Measurements from ENCODE around the gene FOXO4. TPM values are rescaled to one million over a fixed set of nuclear protein-coding genes. Genes with fewer than 3 reads are reported as not detected.
A peak's percentile ranks its signal among the peaks of the same experiment; 100 is the strongest.

Gene FOXO4
- total and polyA plus RNA-seq, 10 of the 15 experiments (the other 5 are each of a cell fraction or from before 2014, with no cell fraction given): 0.05 to 6.9 (median 2.3) TPM

DNA sequence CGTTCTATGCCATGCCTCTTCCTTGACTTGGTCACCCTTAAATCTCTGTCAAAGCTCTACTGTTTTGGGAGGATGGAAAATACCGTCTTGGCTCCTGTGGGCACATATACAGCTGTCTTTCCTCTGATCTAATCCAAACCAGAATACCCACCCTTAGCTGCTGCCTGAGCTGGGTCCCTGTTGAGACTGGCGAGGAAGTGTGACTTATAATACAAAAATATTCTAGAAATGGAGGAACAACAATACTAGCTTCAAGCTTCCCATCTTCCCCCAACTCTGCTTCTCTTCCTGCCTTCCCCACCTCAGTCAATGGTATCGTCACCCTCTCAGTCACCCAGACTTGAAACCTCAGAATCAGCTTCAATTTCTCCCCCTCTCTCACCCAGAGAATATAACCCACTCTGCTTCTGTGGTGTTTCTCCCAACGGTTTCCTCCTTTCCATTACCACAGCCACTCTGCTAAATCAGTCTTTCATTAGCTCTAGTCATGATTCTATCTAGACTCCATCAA, 16.3 kb downstream of the FOXO4 start:
- 1% methylated on average over 5 of the region's 5 CpGs for WGBS (ENCODE audit: insufficient coverage, insufficient replicate concordance, low lambda C conversion rate, missing lambda C conversion rate)
- H3K4me2 ChIP-seq (ENCODE audit: control insufficient read depth, insufficient read depth): peak overlapping the region; percentile 48
- H3K4me3 ChIP-seq: peak overlapping the region; percentile 84
- no peaks in the 10 kb centered on the region for H4K20me1 ChIP-seq (ENCODE audit: control insufficient read depth, insufficient read depth)
- peak overlapping the region; percentile 82 for H3K27ac ChIP-seq (ENCODE audit: control insufficient read depth, insufficient read depth)
- POLR2A ChIA-PET: interaction anchor here (0.7 to 4.9 kb wide), 10 partner anchors 9 to 388 kb away, joined by 3 to 60 read pairs (median 4); partner anchors contain the start of genes FOXO4 and TAF1
- FAIRE-seq (no peak), ATAC-seq (peak; percentile 37), DNase-seq (ENCODE audit: low read depth, low spot score) (no peak)
- H2AFZ ChIP-seq (ENCODE audit: control insufficient read depth, low read depth, low read length): no peak overlapping the region
- peak; percentile 5 to 46; a peak in 2 of 4 replicates for TF ChIP-seq IKZF2 (IDR thresholded peaks at IDR 0.05)
- peak; percentile 48; the same call in 1 of the 2 replicates for TF ChIP-seq RUNX3 (IDR thresholded peaks at IDR 0.05; ENCODE audit: low read length)
- TF ChIP-seq MTA3 (IDR thresholded peaks at IDR 0.05; ENCODE audit: borderline replicate concordance, low read length): no peak
- 0 out of 2 replicates have a peak, but pooled peaks have one; percentile 20 for TF ChIP-seq ZSCAN29 (IDR thresholded peaks at IDR 0.05)
- no peak for TF ChIP-seq FOXK2 (IDR thresholded peaks at IDR 0.05)
- 0 out of 2 replicates have a peak, but pooled peaks have one; percentile 7 for TF ChIP-seq STAT3 (IDR thresholded peaks at IDR 0.05; ENCODE audit: low read depth, low read length)
- 0 out of 2 replicates have a peak, but pooled peaks have one; percentile 35 for TF ChIP-seq EED (IDR thresholded peaks at IDR 0.05; ENCODE audit: low read depth)
- TF ChIP-seq RB1 (IDR thresholded peaks at IDR 0.05; ENCODE audit: borderline replicate concordance): no peak
- TF ChIP-seq, protein P1, sequence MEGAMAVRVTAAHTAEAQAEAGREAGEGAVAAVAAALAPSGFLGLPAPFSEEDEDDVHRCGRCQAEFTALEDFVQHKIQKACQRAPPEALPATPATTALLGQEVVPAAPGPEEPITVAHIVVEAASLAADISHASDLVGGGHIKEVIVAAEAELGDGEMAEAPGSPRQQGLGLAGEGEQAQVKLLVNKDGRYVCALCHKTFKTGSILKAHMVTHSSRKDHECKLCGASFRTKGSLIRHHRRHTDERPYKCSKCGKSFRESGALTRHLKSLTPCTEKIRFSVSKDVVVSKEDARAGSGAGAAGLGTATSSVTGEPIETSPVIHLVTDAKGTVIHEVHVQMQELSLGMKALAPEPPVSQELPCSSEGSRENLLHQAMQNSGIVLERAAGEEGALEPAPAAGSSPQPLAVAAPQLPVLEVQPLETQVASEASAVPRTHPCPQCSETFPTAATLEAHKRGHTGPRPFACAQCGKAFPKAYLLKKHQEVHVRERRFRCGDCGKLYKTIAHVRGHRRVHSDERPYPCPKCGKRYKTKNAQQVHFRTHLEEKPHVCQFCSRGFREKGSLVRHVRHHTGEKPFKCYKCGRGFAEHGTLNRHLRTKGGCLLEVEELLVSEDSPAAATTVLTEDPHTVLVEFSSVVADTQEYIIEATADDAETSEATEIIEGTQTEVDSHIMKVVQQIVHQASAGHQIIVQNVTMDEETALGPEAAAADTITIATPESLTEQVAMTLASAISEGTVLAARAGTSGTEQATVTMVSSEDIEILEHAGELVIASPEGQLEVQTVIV (IDR thresholded peaks at IDR 0.05; ENCODE audit: borderline replicate concordance, partially characterized antibody): no peak
- TF ChIP-seq BMI1 (IDR thresholded peaks at IDR 0.05; ENCODE audit: borderline replicate concordance): peak; percentile 12; the same call in 1 of the 2 replicates
- H3K4me1 ChIP-seq (ENCODE audit: control insufficient read depth, insufficient read depth, low read length): peaks cover 11% of the 10 kb centered on the region
- CTCF ChIA-PET: interaction anchor here (0.6 to 3.7 kb wide), 5 partner anchors 11 to 293 kb away, joined by 3 to 34 read pairs (median 10); no protein-coding TSS in a partner anchor
- no peaks in the 10 kb centered on the region for H3K9me3 ChIP-seq (replicated peaks; ENCODE audit: control insufficient read depth, insufficient read depth, low read length)
- RAD21 ChIA-PET (ENCODE audit: unreplicated experiment): interaction anchor here (0.9 to 3.6 kb wide), 6 partner anchors 10 to 85 kb away, joined by 3 to 28 read pairs (median 9); partner anchors contain the start of gene FOXO4
- intact Hi-C loops (cut with micrococcal nuclease; ENCODE audit: unreplicated experiment) (loop anchor here (10.0 kb wide), 1 partner anchor 253 kb away; the partner anchor contains the start of gene TAF1), in situ Hi-C loops (cut with MboI) (no loop called here)
- H3K36me3 ChIP-seq (ENCODE audit: control insufficient read depth in 2 of 2, insufficient read depth in 2 of 2, low read length in 1 of 2): no peaks in the 10 kb centered on the region; a peak in 1 of 4 replicates
- peak overlapping the region; percentile 73 for H3K9ac ChIP-seq (ENCODE audit: control insufficient read depth, insufficient read depth, low read length)
- BruUV-seq (replicated peaks): TSS peak; percentile 99
- SMC1A ChIA-PET (ENCODE audit: uncharacterized antibody, unreplicated experiment): interaction anchor here (0.7 to 4.6 kb wide), 8 partner anchors 8 to 423 kb away, joined by 3 to 44 read pairs (median 4); no protein-coding TSS in a partner anchor
- peaks cover 49% of the 10 kb centered on the region for H3K79me2 ChIP-seq (ENCODE audit: control insufficient read depth, insufficient read depth, low read length)
- H3K27me3 ChIP-seq (replicated peaks in 1 of 2; ENCODE audit: control insufficient read depth in 2 of 2, insufficient read depth in 2 of 2, low read length in 1 of 2): no peaks in the 10 kb centered on the region

Measured in GM12878 (cell line).